ENCODE results near the gene CLCN6.

DNA sequence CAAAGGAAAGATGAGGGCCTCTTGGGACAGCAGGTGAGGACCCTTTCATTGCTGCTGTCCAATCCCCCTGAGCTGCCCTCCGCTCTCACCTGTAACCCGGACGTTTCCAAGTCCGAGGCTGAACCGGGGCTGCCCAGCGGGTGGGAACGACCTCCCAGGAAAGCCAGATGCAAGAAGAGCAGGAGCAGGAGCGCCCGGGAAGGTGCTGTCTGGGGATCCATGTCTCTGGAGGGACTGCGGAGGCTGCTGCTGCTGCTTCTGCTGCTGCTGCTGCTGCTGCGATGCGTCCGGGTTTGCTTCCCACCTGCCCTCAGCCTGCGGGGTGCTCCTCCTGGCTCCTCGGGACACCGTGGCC is 52.6 kb downstream of the CLCN6 start, which contains the start of gene NPPB:
- TF ChIP-seq, protein P1, sequence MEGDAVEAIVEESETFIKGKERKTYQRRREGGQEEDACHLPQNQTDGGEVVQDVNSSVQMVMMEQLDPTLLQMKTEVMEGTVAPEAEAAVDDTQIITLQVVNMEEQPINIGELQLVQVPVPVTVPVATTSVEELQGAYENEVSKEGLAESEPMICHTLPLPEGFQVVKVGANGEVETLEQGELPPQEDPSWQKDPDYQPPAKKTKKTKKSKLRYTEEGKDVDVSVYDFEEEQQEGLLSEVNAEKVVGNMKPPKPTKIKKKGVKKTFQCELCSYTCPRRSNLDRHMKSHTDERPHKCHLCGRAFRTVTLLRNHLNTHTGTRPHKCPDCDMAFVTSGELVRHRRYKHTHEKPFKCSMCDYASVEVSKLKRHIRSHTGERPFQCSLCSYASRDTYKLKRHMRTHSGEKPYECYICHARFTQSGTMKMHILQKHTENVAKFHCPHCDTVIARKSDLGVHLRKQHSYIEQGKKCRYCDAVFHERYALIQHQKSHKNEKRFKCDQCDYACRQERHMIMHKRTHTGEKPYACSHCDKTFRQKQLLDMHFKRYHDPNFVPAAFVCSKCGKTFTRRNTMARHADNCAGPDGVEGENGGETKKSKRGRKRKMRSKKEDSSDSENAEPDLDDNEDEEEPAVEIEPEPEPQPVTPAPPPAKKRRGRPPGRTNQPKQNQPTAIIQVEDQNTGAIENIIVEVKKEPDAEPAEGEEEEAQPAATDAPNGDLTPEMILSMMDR (IDR thresholded peaks at IDR 0.05; ENCODE audit: low read depth, low read length) = no peak
- TF ChIP-seq POLR2A (IDR thresholded peaks at IDR 0.05; ENCODE audit: extremely low read depth, insufficient read length) = no peak
- TF ChIP-seq, protein P2, sequence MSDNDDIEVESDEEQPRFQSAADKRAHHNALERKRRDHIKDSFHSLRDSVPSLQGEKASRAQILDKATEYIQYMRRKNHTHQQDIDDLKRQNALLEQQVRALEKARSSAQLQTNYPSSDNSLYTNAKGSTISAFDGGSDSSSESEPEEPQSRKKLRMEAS (IDR thresholded peaks at IDR 0.05; ENCODE audit: low read depth, low read length) = no peak

All from NB4 (cell line).